ENCODE measurements around the gene MARK2.

- TF ChIP-seq FOXM1 (IDR thresholded peaks at IDR 0.05; ENCODE audit: low read depth, low read length) (no peak), BCL11A (IDR thresholded peaks at IDR 0.05; ENCODE audit: low read depth, low read length) (no peak), ASH2L (IDR thresholded peaks at IDR 0.05; ENCODE audit: borderline replicate concordance, low read depth) (no peak), CTCF (IDR thresholded peaks at IDR 0.05 in 2 of 3, conservative IDR thresholded peaks at IDR 0.05 in 1 of 3; ENCODE audit: control insufficient read depth in 2 of 3, extremely low read depth in 1 of 3, insufficient read depth in 1 of 3, low read depth in 3 of 3, low read length in 3 of 3) (no peak), BMI1 (IDR thresholded peaks at IDR 0.05; ENCODE audit: borderline replicate concordance) (no peak), POLR2A (IDR thresholded peaks at IDR 0.05; ENCODE audit: low read depth, low read length) (no peak)
Measured at GRCh38 chr11:63816732-63817131, 22.2 kb upstream of the MARK2 start.

Data from GM12878 (cell line).